SK-N-SH (cell line): Measurements from ENCODE around the gene UST. TPM values are rescaled to one million over a fixed set of nuclear protein-coding genes. Genes with fewer than 3 reads are reported as not detected.

Source experiments
- CTCF ChIA-PET: fragments of 300-600, 350-600 bp; formaldehyde crosslinking; extraction: SDS; loops from one replicate; lab custom pipeline; 2021; lab: Yijun Ruan, JAX
- POLR2A ChIA-PET: fragments of 350-600 bp; sonication (Branson Sonifier 250); formaldehyde crosslinking; extraction: SDS; loops from one replicate; lab custom pipeline; 2020; ENCODE audit warnings: antibody characterized with exemption, inconsistent platforms; lab: Yijun Ruan, JAX
- DNase-seq: peaks from one replicate; pipeline ENCODE4 v3.0.0; 2012
- H2AFZ ChIP-seq: fragments of 200-600 bp; sonication (generic); 2 replicates; pipeline ENCODE4 v1.8.1; 2016; ENCODE audit warnings: antibody characterized with exemption, mild to moderate bottlenecking, low read depth
- H3F3A ChIP-seq: fragments of 200-600 bp; sonication (generic); replicated peaks from 2 replicates; pipeline ENCODE3; 2016; ENCODE audit warnings: antibody characterized with exemption, mild to moderate bottlenecking; ENCODE audit not compliant: insufficient read depth
- H3K27ac ChIP-seq, 2 experiments: fragments of 200-500 bp in 1 of 2; fragments of 200-600 bp in 1 of 2; sonication (Bioruptor generic) in 1 of 2; sonication (generic), shearing (Covaris generic) in 1 of 2; 2 replicates each; pipeline versions ENCODE4 v1.5.1 to v1.6.1; 2014 to 2016; ENCODE audit warnings: low read depth in 2 of 2, inconsistent platforms in 1 of 2, low read length in 1 of 2, mild to moderate bottlenecking in 1 of 2, mixed read lengths in 1 of 2
- H3K27me3 ChIP-seq: fragments of 200-600 bp; sonication (generic), shearing (Covaris generic); 2 replicates; pipeline ENCODE4 v1.6.1; 2016; ENCODE audit warnings: mixed run types; ENCODE audit not compliant: insufficient read depth
- H3K36me3 ChIP-seq, 2 experiments: fragments of 200-500 bp in 1 of 2; fragments of 200-600 bp in 1 of 2; sonication (Bioruptor generic) in 1 of 2; sonication (generic) in 1 of 2; replicated peaks in 1 of 2; 2 replicates each; pipeline versions ENCODE3 to v1.5.1; 2014 to 2016; ENCODE audit warnings: low read length in 1 of 2, mild to moderate bottlenecking in 1 of 2; ENCODE audit not compliant: insufficient read depth in 2 of 2, control insufficient read depth in 1 of 2
- H3K4me1 ChIP-seq, 2 experiments: fragments of 200-500 bp in 1 of 2; fragments of 200-600 bp in 1 of 2; sonication (Bioruptor generic) in 1 of 2; sonication (generic), shearing (Covaris generic) in 1 of 2; 2 replicates each; pipeline versions ENCODE4 v1.5.1 to v1.6.1; 2014 to 2016; ENCODE audit warnings: low read depth in 1 of 2, low read length in 1 of 2, mixed run types in 1 of 2; ENCODE audit not compliant: insufficient read depth in 2 of 2, control insufficient read depth in 1 of 2
- H3K4me2 ChIP-seq: fragments of 200-600 bp; sonication (generic), shearing (Covaris generic); 2 replicates; pipeline ENCODE4 v1.6.1; 2017; ENCODE audit warnings: mixed run types
- H3K4me3 ChIP-seq, 2 experiments: fragments of 200-500 bp in 1 of 2; fragments of 200-600 bp in 1 of 2; sonication (Bioruptor generic) in 1 of 2; sonication (generic), shearing (Covaris generic) in 1 of 2; 2 replicates each; pipeline versions ENCODE4 v1.5.1 to v1.8.1; 2014 to 2016; ENCODE audit warnings: low read depth in 2 of 2, inconsistent platforms in 1 of 2, low read length in 1 of 2, mild to moderate bottlenecking in 1 of 2, mixed read lengths in 1 of 2, moderate library complexity in 1 of 2
- H3K79me2 ChIP-seq: fragments of 200-600 bp; sonication (generic); 2 replicates; pipeline ENCODE4 v1.8.1; 2017; ENCODE audit warnings: mild to moderate bottlenecking; ENCODE audit not compliant: insufficient read depth
- H3K9ac ChIP-seq: fragments of 200-600 bp; sonication (generic); 2 replicates; pipeline ENCODE4 v1.6.1; 2017; ENCODE audit warnings: mixed run types
- H3K9me2 ChIP-seq: fragments of 200-600 bp; sonication (generic); 2 replicates; pipeline ENCODE4 v1.6.1; 2017; ENCODE audit warnings: mixed run types
- H3K9me3 ChIP-seq: fragments of 200-600 bp; sonication (generic); 2 replicates; pipeline ENCODE4 v1.6.1; 2017; ENCODE audit warnings: mixed run types, mild to moderate bottlenecking, moderate library complexity
- H4K20me1 ChIP-seq: fragments of 200-600 bp; sonication (generic); 2 replicates; pipeline ENCODE4 v1.6.1; 2017; ENCODE audit warnings: mild to moderate bottlenecking, mixed run types; ENCODE audit not compliant: insufficient read depth
- FOSL2 ChIP-seq: IDR thresholded peaks from 2 replicates; pipeline ENCODE4 v1.4.0; 2012; ENCODE audit warnings: low read depth, mild to moderate bottlenecking, moderate library complexity, borderline replicate concordance
- FOXJ3 ChIP-seq: sonication (generic); formaldehyde crosslinking; IDR thresholded peaks from 2 replicates; pipeline ENCODE4 v1.5.1; 2020; ENCODE audit warnings: mild to moderate bottlenecking, missing genetic modification reagents
- GABPA ChIP-seq: IDR thresholded peaks from 2 replicates; pipeline ENCODE4 v1.4.0; 2012; ENCODE audit warnings: low read depth, mild to moderate bottlenecking
- MXI1 ChIP-seq: IDR thresholded peaks from 2 replicates; pipeline ENCODE4 v1.6.1; 2012; ENCODE audit warnings: mild to moderate bottlenecking, low read depth, low read length, improper control_type of control experiment
- NFIC ChIP-seq: IDR thresholded peaks from 2 replicates; pipeline ENCODE4 v1.4.0; 2012; ENCODE audit warnings: borderline replicate concordance
- POLR2AphosphoS5 ChIP-seq: IDR thresholded peaks from 2 replicates; pipeline ENCODE4 v1.6.1; 2012; ENCODE audit warnings: low read depth, low read length
- RAD21 ChIP-seq: IDR thresholded peaks from 2 replicates; pipeline ENCODE4 v1.6.1; 2012; ENCODE audit warnings: mild to moderate bottlenecking, low read length
- RFX5 ChIP-seq: IDR thresholded peaks from 2 replicates; pipeline ENCODE4 v1.6.1; 2012; ENCODE audit warnings: mild to moderate bottlenecking, improper control_type of control experiment, low read length
- RXRA ChIP-seq: IDR thresholded peaks from 2 replicates; pipeline ENCODE4 v1.4.0; 2012; ENCODE audit warnings: low read depth, mild to moderate bottlenecking, borderline replicate concordance
- SIN3A ChIP-seq: IDR thresholded peaks from 2 replicates; pipeline ENCODE4 v1.6.1; 2012; ENCODE audit warnings: low read depth, mild to moderate bottlenecking, low read length, moderate library complexity, borderline replicate concordance
- SMC3 ChIP-seq: IDR thresholded peaks from 2 replicates; pipeline ENCODE4 v1.6.1; 2012; ENCODE audit warnings: low read depth, low read length, improper control_type of control experiment
- TAF1 ChIP-seq: IDR thresholded peaks from 2 replicates; pipeline ENCODE4 v1.6.1; 2012; ENCODE audit warnings: low read depth, mild to moderate bottlenecking, low read length, moderate library complexity, borderline replicate concordance
- TCF12 ChIP-seq: IDR thresholded peaks from 2 replicates; pipeline ENCODE4 v1.4.0; 2012
- TEAD4 ChIP-seq: IDR thresholded peaks from 2 replicates; pipeline ENCODE4 v1.4.0; 2012; ENCODE audit warnings: mild to moderate bottlenecking, borderline replicate concordance; ENCODE audit not compliant: insufficient read depth
- WGBS: methylation state at CpG from one replicate; pipeline ENCODE4 v1.1.6; 2017; ENCODE audit warnings: low lambda C conversion rate; 5-methylcytosine and 5-hydroxymethylcytosine counted together
- polyA plus RNA-seq, 3 experiments: library from polyadenylated mRNA; depleted of rRNA; stranded (reverse); fragments of >200 nt; gene quantifications; 2 replicates each; pipeline ENCODE4 v1.2.3, GENCODE V29; 2012
- TF ChIP-seq, protein P1 (sequence below): IDR thresholded peaks from 2 replicates; pipeline ENCODE4 v1.4.0; 2012; ENCODE audit warnings: low read depth
- TF ChIP-seq, protein P2 (sequence below): IDR thresholded peaks from 2 replicates; pipeline ENCODE4; 2012
- TF ChIP-seq, protein P3 (sequence below): fragments of 150-350 bp; IDR thresholded peaks from 2 replicates; pipeline ENCODE4 v1.6.1; 2017; ENCODE audit warnings: antibody characterized with exemption, low read length, low read depth, borderline replicate concordance
- TF ChIP-seq, protein P4 (sequence below): fragments of 150-350 bp; IDR thresholded peaks from 2 replicates; pipeline ENCODE4 v1.6.1; 2016; ENCODE audit warnings: mild to moderate bottlenecking, low read depth, low read length
- TF ChIP-seq, protein P5 (sequence below): IDR thresholded peaks from 2 replicates; pipeline ENCODE4 v1.4.0; 2012; ENCODE audit warnings: low read depth, borderline replicate concordance

The UST gene
- polyA plus RNA-seq, 1 of the 3 experiments (the other 2 are of a cell fraction): 1.7 TPM

DNA sequence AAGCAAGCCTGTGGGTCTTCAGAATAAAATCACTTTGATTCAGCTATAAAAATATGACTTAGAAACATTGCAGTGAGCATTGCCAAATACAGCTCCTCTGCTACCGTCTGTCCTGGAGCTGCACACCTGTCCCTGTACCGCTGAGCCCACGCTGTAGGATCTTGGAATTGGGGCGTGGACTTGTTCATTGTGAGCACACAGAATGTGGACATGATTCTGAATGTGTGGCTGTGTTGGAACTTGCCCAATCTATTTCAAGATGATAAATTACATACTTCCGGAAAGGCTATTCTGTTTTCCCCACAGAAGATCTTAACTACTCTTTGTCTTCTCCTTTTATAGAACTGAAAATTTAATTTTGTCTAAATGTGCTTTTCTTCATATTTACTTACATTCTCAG, 107.3 kb downstream of the UST start:
- Histone ChIP-seq H3K9me3 (no peaks in the 10 kb centered on the region), H3K79me2 (no peaks in the 10 kb centered on the region), H2AFZ (no peak overlapping the region), H3K27me3 (no peaks in the 10 kb centered on the region; the same call in 1 of the 2 replicates), H3K4me3 (no peak overlapping the region), H3K4me2 (no peak overlapping the region), H3K4me1 (peaks cover 0 to 2% of the 10 kb centered on the region in 2 experiments; a peak in 1 of 4 replicates)
- DNase-seq: no peak
- POLR2A ChIA-PET: no interaction called here
- WGBS: 22% methylated on average over 5 of the region's 5 CpGs
- no peak for TF ChIP-seq FOXJ3
- TF ChIP-seq, protein P1, sequence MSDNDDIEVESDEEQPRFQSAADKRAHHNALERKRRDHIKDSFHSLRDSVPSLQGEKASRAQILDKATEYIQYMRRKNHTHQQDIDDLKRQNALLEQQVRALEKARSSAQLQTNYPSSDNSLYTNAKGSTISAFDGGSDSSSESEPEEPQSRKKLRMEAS: no peak
- TF ChIP-seq, protein P2, sequence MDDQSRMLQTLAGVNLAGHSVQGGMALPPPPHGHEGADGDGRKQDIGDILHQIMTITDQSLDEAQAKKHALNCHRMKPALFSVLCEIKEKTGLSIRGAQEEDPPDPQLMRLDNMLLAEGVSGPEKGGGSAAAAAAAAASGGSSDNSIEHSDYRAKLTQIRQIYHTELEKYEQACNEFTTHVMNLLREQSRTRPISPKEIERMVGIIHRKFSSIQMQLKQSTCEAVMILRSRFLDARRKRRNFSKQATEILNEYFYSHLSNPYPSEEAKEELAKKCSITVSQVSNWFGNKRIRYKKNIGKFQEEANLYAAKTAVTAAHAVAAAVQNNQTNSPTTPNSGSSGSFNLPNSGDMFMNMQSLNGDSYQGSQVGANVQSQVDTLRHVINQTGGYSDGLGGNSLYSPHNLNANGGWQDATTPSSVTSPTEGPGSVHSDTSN: 0 out of 2 replicates have a peak, but pooled peaks have one; percentile 14
- TF ChIP-seq, all 33 proteins: peak for 1
- CTCF ChIA-PET: no interaction called here
- no peak overlapping the region for H3K9ac ChIP-seq
- H3K36me3 ChIP-seq: no peaks in the 10 kb centered on the region
- no peaks in the 10 kb centered on the region for H3F3A ChIP-seq
- H3K27ac ChIP-seq: no peak overlapping the region
- H3K9me2 ChIP-seq: no peaks in the 10 kb centered on the region
- no peaks in the 10 kb centered on the region for H4K20me1 ChIP-seq

DNA sequence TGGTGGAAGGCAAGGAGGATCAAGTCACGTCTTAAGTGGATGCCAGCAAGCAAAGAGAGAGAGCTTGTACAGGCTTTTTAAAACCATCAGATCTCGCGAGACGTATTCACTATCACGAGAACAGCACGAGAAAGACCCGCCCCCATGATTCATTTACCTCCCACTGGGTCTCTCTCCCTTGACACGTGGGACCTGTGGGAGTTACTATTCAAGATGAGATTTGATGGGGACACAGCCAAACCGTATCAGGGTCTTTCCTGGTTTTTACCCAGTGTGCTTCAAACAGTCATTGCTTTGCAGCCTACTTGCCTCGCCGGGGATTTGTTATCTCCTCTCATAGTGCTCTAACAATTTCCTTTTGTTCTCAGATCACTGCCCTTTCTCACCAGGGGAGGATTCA, 108.2 kb downstream of the UST start:
- H3K36me3 ChIP-seq: no peaks in the 10 kb centered on the region
- no peaks in the 10 kb centered on the region for H4K20me1 ChIP-seq
- no peak for DNase-seq
- H3K9me2 ChIP-seq: no peaks in the 10 kb centered on the region
- no peaks in the 10 kb centered on the region for H3F3A ChIP-seq
- H3K9me3 ChIP-seq: no peaks in the 10 kb centered on the region
- peaks cover 0 to 2% of the 10 kb centered on the region in 2 experiments; a peak in 1 of 4 replicates for H3K4me1 ChIP-seq
- no peak overlapping the region for H3K9ac ChIP-seq
- TF ChIP-seq TCF12 (no peak), RAD21 (no peak), FOXJ3 (no peak), NFIC (no peak), GABPA (no peak), SIN3A (no peak), FOSL2 (no peak), RXRA (no peak), RFX5 (no peak), SMC3 (no peak), MXI1 (no peak), TEAD4 (no peak), TAF1 (no peak), POLR2AphosphoS5 (no peak)
- TF ChIP-seq, protein P3, sequence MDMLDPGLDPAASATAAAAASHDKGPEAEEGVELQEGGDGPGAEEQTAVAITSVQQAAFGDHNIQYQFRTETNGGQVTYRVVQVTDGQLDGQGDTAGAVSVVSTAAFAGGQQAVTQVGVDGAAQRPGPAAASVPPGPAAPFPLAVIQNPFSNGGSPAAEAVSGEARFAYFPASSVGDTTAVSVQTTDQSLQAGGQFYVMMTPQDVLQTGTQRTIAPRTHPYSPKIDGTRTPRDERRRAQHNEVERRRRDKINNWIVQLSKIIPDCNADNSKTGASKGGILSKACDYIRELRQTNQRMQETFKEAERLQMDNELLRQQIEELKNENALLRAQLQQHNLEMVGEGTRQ: no peak
- TF ChIP-seq, protein P4, sequence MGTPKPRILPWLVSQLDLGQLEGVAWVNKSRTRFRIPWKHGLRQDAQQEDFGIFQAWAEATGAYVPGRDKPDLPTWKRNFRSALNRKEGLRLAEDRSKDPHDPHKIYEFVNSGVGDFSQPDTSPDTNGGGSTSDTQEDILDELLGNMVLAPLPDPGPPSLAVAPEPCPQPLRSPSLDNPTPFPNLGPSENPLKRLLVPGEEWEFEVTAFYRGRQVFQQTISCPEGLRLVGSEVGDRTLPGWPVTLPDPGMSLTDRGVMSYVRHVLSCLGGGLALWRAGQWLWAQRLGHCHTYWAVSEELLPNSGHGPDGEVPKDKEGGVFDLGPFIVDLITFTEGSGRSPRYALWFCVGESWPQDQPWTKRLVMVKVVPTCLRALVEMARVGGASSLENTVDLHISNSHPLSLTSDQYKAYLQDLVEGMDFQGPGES: no peak
- TF ChIP-seq, protein P2: no peak
- TF ChIP-seq, protein P5, sequence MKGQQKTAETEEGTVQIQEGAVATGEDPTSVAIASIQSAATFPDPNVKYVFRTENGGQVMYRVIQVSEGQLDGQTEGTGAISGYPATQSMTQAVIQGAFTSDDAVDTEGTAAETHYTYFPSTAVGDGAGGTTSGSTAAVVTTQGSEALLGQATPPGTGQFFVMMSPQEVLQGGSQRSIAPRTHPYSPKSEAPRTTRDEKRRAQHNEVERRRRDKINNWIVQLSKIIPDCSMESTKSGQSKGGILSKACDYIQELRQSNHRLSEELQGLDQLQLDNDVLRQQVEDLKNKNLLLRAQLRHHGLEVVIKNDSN: no peak
- H3K4me3 ChIP-seq: no peak overlapping the region
- H3K27me3 ChIP-seq: no peaks in the 10 kb centered on the region; the same call in 1 of the 2 replicates
- WGBS: 30% methylated on average over 11 of the region's 11 CpGs
- no peak overlapping the region for H2AFZ ChIP-seq
- H3K27ac ChIP-seq: no peak overlapping the region
- H3K79me2 ChIP-seq: no peaks in the 10 kb centered on the region
- no peak overlapping the region for H3K4me2 ChIP-seq
- POLR2A ChIA-PET: no interaction called here
- CTCF ChIA-PET: no interaction called here
